ENCODE data around the gene GRHL1.

Gene GRHL1

DNA sequence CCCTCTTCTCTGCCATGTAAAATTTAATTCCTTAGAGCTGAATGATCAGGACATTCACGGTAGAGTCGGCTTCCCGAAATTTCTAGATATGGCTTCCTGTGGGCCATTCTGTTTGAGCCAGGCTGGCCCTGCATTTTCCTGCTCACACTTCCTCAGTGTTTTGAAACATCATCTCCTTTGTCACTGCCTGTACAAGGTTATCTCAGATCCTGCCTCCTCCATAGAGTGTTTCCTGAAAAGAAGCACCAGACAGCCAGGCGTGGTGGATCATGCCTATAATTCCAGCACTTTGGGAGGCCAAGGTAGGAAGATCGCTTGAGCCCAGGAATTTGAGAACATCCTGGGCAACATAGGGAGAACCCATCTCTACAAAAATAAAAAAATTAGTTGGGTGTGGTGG, 43.6 kb downstream of the GRHL1 start:
- DNase-seq: no peak

- DNase-seq: no peak
Observed at GRCh38 chr2:9996321-9996720, 44.8 kb downstream of the GRHL1 start.

DNA sequence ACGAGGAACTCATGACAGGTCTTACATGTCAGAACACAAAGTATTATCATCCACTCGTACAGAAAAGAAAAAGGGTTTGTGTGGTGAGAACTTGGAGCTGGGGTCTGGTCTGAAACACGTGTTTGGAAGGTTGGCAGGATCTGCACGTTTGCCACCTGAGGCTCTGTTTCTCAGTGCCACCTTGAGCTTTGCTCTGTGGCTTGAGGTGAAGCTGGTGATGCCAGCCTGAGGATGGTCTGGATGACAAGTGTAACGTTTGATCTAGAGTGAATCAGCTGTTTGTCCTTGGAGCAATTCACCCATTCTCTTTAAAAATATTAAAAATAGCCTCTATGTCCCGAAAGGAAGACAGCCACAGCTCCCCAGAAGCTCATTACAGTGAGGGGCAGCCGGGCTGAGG, 46.4 kb downstream of the GRHL1 start:
- no peak for DNase-seq

GRCh38 chr2:9998916-9999654, 47.6 kb downstream of the GRHL1 start:
- no peak for DNase-seq

DNA sequence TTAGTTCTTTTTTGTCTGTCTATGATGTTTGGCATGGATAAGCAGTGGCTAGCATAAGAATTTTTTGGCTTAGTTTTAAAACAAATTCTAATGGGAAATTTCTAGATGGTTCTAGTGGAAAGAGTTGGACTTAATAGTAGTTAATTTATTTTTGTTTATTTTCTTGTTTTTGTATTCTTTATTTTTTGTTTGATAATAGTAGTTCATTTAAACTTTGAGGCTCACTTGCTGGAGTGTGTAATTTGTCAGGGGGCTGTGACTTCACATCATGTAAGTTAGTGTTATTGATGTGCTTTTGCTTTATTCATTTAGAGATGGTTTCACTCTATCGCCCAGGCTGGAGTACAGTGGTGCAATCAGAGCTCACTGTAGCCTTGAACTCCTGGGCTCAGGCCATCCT, 48.2 kb downstream of the GRHL1 start:
- DNase-seq: no peak

- DNase-seq: no peak
Observed at GRCh38 chr2:10000541-10000940, 49.0 kb downstream of the GRHL1 start.

- no peak for DNase-seq
Observed at GRCh38 chr2:10001586-10001985, 50.1 kb downstream of the GRHL1 start.

DNA sequence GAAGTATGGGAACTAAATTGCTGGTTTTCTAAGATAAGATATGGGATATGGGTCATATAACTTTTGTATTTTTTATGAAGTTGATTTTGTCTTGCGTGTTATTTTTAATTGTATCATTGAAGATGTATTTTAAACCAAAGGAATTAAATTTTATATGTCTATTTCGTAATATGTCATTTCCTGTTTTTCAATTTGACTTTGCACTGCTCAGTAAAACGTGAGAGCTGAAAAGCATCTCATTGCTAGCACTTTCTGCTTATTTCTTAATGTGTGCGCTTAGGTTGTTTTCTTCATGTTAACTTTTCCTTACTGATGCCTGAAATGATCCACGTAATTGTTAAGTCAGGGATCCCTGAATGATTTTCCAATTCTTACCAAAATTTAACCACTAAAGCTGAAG, 50.6 kb downstream of the GRHL1 start:
- no peak for DNase-seq

DNA sequence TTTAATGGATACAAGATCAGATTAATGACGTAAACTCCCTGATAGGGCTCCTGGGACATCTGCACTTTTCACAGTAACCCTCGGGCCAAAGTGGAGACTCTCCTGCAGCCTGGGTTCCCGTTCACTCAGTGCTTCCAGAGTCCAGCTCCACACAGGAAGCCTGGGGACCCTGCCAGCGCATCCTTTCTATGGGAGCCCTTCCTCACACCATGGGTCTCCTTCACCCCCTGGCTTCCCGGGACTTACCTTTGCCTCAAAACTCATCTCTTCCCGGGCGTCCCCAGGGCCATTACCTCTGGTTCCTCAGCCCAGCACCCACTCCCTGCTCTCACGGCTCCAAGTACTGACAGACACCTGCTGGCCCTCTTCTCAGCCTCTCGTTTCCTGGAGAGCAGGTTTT, 51.2 kb downstream of the GRHL1 start:
- DNase-seq: no peak

DNA sequence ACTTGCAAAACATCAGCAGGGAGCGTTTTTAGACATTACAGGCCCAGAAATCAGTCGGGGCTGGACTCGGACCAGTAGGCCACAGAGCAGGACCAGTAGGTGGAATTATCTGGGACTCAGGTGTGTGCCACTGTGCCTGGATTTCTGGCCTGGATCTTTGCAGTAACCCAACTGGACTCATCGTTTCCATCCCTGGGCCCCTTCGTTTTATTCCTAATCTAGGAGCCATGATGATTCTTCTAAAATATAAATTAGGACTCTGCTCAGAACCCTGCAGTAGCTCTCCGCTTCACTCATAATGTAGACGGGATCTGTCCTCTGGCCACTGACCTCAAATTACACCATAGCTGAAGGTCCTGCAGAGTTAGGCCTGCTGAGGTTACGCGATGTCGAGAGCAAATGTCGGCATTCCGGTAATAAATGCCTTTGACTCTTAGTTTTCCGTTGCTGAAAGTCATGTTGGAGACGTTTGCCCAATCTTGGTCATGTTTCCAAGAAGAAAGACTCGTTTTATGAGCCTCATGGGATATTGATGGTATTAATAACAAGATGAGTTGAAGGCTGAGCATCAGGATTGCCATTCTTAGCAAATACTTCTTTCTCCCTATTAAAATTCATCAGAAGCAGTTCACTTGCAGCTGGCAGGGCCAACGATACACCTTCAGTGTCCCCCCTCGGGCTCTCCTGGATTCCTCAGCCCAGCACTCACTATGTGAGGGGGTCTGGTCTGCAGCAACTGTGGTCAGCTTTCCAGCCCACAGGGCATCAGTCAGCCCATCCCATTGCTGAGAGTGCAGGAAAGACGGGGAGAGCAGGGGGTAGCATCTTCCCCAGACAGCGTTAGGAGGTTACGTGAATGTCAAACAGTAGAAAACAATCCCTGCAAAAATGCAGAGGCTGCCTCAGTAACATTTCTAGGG, 52.0 kb downstream of the GRHL1 start:
- no peak for DNase-seq

GRCh38 chr2:10004401-10004800, 52.9 kb downstream of the GRHL1 start:
- no peak for DNase-seq

DNA sequence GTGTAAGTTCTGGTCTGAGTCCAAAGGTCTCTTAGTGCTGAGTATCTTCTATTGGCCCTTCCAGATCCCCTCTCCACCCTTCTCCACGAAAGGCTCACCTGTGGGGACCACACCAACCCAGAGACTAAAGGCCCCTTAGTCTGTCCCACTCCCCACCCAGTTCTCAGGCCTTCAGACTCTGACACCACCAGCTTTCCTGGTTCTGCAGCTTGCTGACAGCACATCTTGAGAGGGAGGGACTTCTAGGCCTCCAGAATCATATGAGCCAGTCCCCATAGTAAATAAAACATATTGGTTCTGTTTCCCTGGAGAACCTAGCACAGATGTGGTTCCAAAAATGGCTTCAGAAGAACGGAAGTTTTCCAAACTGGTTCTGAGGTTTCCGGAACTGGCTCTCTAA, 53.3 kb downstream of the GRHL1 start:
- DNase-seq: no peak

DNA sequence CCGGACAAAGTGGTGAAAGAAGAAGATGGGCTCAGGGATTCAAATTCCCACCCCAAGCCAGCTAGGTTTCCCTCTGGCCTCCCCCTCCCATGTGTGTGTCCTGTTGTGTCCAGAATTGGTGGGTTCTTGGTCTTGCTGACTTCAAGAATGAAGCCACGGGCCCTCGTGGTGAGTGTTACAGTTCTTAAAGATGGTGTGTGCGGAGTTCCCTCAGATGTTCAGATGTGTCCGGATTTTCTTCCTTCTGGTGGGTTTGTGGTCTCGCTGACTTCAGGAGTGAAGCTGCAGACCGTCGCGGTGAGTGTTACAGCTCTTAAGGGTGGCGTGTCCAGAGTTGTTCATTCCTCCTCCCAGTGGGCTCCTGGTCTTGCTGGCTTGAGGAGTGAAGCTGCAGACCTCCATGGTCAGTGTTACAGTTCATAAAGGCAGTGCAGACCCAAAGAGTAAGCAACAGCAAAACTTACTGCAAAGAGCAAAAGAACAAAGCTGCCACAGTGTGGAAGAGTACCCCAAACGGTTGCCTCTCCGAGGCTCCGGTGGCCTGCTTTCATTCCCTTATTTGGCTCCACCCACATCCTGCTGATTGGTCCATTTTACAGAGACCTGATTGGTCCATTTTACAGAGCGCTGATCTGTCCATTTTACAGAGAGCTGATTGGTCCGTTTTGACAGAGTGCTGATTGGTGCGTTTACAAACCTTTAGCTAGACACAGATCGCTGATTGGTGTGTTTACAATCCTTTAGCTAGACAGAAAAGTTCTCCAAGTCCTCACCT, 54.2 kb downstream of the GRHL1 start:
- DNase-seq: no peak

- DNase-seq: no peak
Observed at GRCh38 chr2:10006236-10007161, 55.0 kb downstream of the GRHL1 start.

GRCh38 chr2:10007435-10007834, 55.9 kb downstream of the GRHL1 start:
- no peak for DNase-seq

GRCh38 chr2:10007921-10008808, 56.7 kb downstream of the GRHL1 start:
- no peak for DNase-seq

- no peak for DNase-seq
Observed at GRCh38 chr2:10008809-10009176, 57.3 kb downstream of the GRHL1 start.

- DNase-seq: no peak
Observed at GRCh38 chr2:10009271-10009810, 57.8 kb downstream of the GRHL1 start.

DNA sequence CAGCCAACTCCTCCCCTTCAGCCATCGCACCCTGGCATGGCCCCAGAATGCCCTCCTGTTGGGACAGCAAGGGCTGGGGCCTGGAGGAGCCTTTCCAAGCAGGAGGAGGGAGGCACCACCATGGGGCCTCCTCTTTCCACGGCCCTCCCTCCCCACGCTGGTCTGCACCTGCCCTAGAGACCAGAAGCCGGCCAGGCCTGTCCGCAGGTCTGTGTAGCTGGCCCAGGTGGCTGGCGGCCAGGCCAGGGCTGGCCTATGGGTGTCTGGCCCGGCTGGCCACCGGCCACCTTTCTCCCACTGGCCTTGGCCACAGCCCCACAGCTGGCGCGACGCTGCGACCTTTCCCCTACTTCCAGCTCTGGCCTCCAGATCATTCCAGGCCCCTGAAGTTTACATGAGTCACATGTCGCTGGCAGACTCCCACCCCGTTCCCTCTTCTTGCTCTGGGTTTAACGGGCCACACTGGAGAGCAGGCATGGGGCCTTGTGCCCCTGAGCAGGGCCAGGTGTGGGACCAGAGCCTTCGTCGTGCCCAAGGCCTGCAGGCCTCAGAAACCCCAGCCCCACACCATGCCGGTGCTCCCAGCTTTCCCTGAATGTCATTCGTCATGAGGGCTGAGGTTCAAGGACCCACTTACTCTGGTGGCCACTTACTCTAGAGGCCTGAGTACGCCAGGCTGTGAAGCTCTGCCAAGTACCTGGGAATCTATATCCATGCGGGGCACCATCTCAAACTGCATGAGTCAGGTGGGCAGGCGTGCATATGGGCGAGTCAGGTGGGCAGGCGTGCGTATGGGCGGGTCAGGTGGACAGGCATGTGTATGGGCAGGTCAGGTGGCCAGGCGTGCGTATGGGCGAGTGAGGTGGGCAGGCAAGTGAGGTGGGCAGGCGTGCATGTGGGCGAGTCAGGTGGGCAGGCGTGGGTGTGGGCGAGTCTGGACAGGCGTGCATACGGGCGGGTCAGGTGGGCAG, 58.6 kb downstream of the GRHL1 start:
- no peak for DNase-seq

All from activated naive CD4-positive, alpha-beta T cell treated with Interleukin-2 at 50 U/mL for 16 hours (primary cell).